Endometrial microvascular endothelial cells (primary cell): ENCODE measurements around the gene PLXNA4. TPM values are rescaled to one million over a fixed set of nuclear protein-coding genes. Genes with fewer than 3 reads are reported as not detected.

ENCODE experiments used
- in situ Hi-C: cut with HindIII; loops from 2 replicates; pipeline ENCODE4 v1.10.0; 2017; ENCODE audit warnings: low sequenced_read_pairs, low pct_unique_long_range_greater_than_20kb; ENCODE audit errors: inconsistent ontology term
- total RNA-seq: library from RNA; depleted of rRNA; stranded (reverse); fragments of >200 nt; gene quantifications from one replicate; pipeline ENCODE4 v1.2.3, GENCODE V29; 2015; ENCODE audit errors: inconsistent ontology term

PLXNA4 gene
- total RNA-seq, 1 donor from 2014 or later: 0.19 TPM

- in situ Hi-C loops: no loop called here
Observed at GRCh38 chr7:132417103-132417906, 159.0 kb downstream of the PLXNA4 start.

- in situ Hi-C loops: no loop called here
Observed at GRCh38 chr7:132416395-132416794, 159.9 kb downstream of the PLXNA4 start.

- in situ Hi-C loops: no loop called here
Observed at GRCh38 chr7:132415259-132415658, 161.0 kb downstream of the PLXNA4 start.

- in situ Hi-C loops: no loop called here
Observed at GRCh38 chr7:132414857-132415256, 161.4 kb downstream of the PLXNA4 start.

- in situ Hi-C loops: no loop called here
Observed at GRCh38 chr7:132412435-132412834, 163.8 kb downstream of the PLXNA4 start.

GRCh38 chr7:132410861-132411541 lies 165.3 kb downstream of the PLXNA4 start:
- in situ Hi-C loops: no loop called here

- in situ Hi-C loops: no loop called here
Observed at GRCh38 chr7:132410385-132410784, 165.9 kb downstream of the PLXNA4 start.

GRCh38 chr7:132407764-132408163 lies 168.5 kb downstream of the PLXNA4 start:
- in situ Hi-C loops: no loop called here

- in situ Hi-C loops: no loop called here
Observed at GRCh38 chr7:132406039-132406438, 170.2 kb downstream of the PLXNA4 start.

GRCh38 chr7:132404261-132404660 lies 172.0 kb downstream of the PLXNA4 start:
- in situ Hi-C loops: no loop called here

GRCh38 chr7:132403465-132404110 lies 172.7 kb downstream of the PLXNA4 start:
- in situ Hi-C loops: no loop called here

- in situ Hi-C loops: no loop called here
Observed at GRCh38 chr7:132402751-132403245, 173.5 kb downstream of the PLXNA4 start.

GRCh38 chr7:132402096-132402495 lies 174.2 kb downstream of the PLXNA4 start:
- in situ Hi-C loops: no loop called here

GRCh38 chr7:132400561-132401142 lies 175.6 kb downstream of the PLXNA4 start:
- in situ Hi-C loops: no loop called here

GRCh38 chr7:132399367-132399766 lies 176.9 kb downstream of the PLXNA4 start:
- in situ Hi-C loops: no loop called here

GRCh38 chr7:132398253-132398925 lies 177.9 kb downstream of the PLXNA4 start:
- in situ Hi-C loops: no loop called here

GRCh38 chr7:132397070-132397469 lies 179.2 kb downstream of the PLXNA4 start:
- in situ Hi-C loops: no loop called here

GRCh38 chr7:132395361-132395760 lies 180.9 kb downstream of the PLXNA4 start:
- in situ Hi-C loops: no loop called here
